SK-N-SH (cell line): ENCODE results near the gene VIL1.

Source experiments
- CTCF ChIP-seq: fragments of 200-600 bp; sonication (generic); IDR thresholded peaks from 2 replicates; pipeline ENCODE4 v1.6.1; 2017; ENCODE audit warnings: antibody characterized with exemption, mild to moderate bottlenecking, moderate library complexity
- EP300 ChIP-seq, 2 experiments: IDR thresholded peaks; 2 replicates each; pipeline versions ENCODE4 v1.4.0 to v1.6.1; 2012; ENCODE audit warnings: borderline replicate concordance in 1 of 2, low read depth in 1 of 2, low read length in 1 of 2
- MAX ChIP-seq: IDR thresholded peaks from 2 replicates; pipeline ENCODE4 v1.4.0; 2012; ENCODE audit warnings: low read depth
- REST ChIP-seq: IDR thresholded peaks from 2 replicates; pipeline ENCODE4 v1.6.1; 2012; ENCODE audit warnings: mild to moderate bottlenecking, low read depth, low read length, moderate library complexity
- RFX5 ChIP-seq: IDR thresholded peaks from 2 replicates; pipeline ENCODE4 v1.6.1; 2012; ENCODE audit warnings: mild to moderate bottlenecking, improper control_type of control experiment, low read length
- RXRA ChIP-seq: IDR thresholded peaks from 2 replicates; pipeline ENCODE4 v1.4.0; 2012; ENCODE audit warnings: low read depth, mild to moderate bottlenecking, borderline replicate concordance
- SMC3 ChIP-seq: IDR thresholded peaks from 2 replicates; pipeline ENCODE4 v1.6.1; 2012; ENCODE audit warnings: low read depth, low read length, improper control_type of control experiment
- TAF1 ChIP-seq: IDR thresholded peaks from 2 replicates; pipeline ENCODE4 v1.6.1; 2012; ENCODE audit warnings: low read depth, mild to moderate bottlenecking, low read length, moderate library complexity, borderline replicate concordance
- USF2 ChIP-seq: fragments of 150-350 bp; IDR thresholded peaks from 2 replicates; pipeline ENCODE4 v1.6.1; 2017; ENCODE audit warnings: antibody characterized with exemption, low read length, low read depth, borderline replicate concordance

GRCh38 chr2:218474527-218474926 lies 55.6 kb downstream of the VIL1 start:
- TF ChIP-seq CTCF (no peak), SMC3 (no peak), RFX5 (no peak), MAX (no peak), EP300 (IDR thresholded peaks at IDR 0.05; ENCODE audit: borderline replicate concordance in 1 of 2, low read depth in 1 of 2, low read length in 1 of 2) (no peak), USF2 (no peak), REST (no peak), RXRA (no peak), TAF1 (no peak)
